ENCODE data around the gene NUP214.

Gene NUP214

GRCh38 chr9:131116281-131117120 lies 8.9 kb upstream of the NUP214 start:
- in situ Hi-C loops (cut with MboI; ENCODE audit: low sequenced_read_pairs), result no loop called here

GRCh38 chr9:131117121-131117761 lies 8.1 kb upstream of the NUP214 start:
- in situ Hi-C loops (cut with MboI; ENCODE audit: low sequenced_read_pairs), result no loop called here

GRCh38 chr9:131117762-131118145 lies 7.6 kb upstream of the NUP214 start:
- in situ Hi-C loops (cut with MboI; ENCODE audit: low sequenced_read_pairs), result no loop called here

DNA sequence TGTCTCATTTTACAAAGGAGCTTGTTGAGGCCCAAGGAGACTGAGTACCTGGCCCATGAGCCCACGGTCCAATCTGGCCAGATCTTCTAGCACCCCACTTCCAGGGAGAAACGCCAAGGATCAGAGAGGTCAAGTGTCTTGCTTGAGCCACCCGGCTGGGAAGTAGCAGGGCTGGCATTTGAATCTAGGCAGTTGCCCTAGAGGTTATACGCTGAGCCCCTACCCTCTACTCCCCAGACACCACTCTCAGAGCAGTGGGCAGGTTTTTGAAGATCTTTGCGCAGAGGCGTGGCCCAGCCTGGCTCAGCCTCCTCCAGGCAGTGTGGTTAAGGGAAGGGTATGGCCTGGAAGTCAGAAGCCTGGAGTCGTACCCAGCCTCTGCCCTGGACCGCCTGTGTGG lies 5.8 kb upstream of the NUP214 start:
- in situ Hi-C loops (cut with MboI; ENCODE audit: low sequenced_read_pairs), result no loop called here

- in situ Hi-C loops (cut with MboI; ENCODE audit: low sequenced_read_pairs), result no loop called here
These were observed 4.7 kb upstream of the NUP214 start for GRCh38 chr9:131120620-131121228.

GRCh38 chr9:131121346-131121745 lies 4.0 kb upstream of the NUP214 start:
- in situ Hi-C loops (cut with MboI; ENCODE audit: low sequenced_read_pairs), result no loop called here

DNA sequence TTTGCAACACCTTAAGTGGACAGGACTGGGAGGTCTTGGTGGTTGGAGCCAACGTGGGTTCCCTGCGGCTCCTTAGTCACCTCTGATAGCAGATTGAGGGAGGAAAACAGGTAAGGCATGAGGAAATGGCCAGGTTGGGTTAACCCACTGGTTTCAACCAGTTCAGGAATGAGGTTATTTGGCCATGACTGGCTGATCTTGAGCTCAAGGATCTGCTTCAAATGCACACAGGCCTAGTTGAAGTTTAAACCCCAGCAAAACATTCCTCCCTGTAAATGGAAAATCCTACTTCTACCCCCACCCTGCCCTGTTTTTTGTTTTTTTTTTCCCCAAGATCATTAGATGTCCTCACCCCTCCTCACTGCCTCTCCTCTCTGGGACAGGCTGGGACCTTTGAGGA lies 3.2 kb upstream of the NUP214 start:
- in situ Hi-C loops (cut with MboI; ENCODE audit: low sequenced_read_pairs), result no loop called here

GRCh38 chr9:131125038-131125287 lies 423 bp upstream of the NUP214 start:
- in situ Hi-C loops (cut with MboI; ENCODE audit: low sequenced_read_pairs), result loop anchor here (25.0 kb wide), 1 partner anchor 1212 kb away; no protein-coding TSS in a partner anchor

DNA sequence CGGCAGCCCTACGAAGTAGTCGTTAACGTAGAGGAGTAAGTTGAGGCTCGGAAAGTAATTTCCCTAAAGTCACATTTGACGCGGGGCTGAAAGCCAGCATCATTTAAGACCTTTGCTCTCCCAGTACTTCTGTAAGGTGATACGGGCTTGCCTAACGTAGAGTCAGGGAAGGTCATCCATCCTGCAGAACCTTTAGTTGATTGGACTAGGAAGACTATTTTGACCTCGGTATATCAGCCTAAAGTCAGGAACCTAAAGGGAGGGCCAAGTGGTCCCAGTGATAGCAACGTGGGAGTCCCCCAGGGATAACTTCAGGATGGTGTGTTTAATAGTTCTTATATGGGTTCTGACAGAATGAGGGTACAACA lies 657 bp downstream of the NUP214 start:
- in situ Hi-C loops (cut with MboI; ENCODE audit: low sequenced_read_pairs), result loop anchor here (25.0 kb wide), 1 partner anchor 1211 kb away; no protein-coding TSS in a partner anchor

- in situ Hi-C loops (cut with MboI; ENCODE audit: low sequenced_read_pairs), result loop anchor here (25.0 kb wide), 1 partner anchor 1208 kb away; no protein-coding TSS in a partner anchor
These were observed 3.8 kb downstream of the NUP214 start for GRCh38 chr9:131129183-131129582.

DNA sequence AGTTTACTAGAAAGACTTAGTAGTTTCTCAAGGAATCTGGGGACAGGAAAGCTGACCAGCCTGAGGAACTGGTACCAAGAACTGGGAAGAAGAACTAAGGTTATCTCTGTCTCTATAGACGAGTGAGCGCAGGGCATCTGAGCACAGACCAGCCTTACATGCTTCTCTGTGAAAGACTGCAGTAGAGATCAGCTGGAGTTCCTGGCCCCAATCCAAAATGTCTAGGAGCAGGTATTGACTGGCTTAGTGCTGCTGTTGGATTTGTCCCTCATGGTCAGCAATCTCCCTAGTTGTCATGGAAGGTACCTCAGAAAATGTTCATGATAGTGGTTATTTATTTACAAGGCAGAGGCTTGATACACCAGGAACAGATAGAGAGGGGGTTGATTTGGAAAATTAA lies 13.3 kb downstream of the NUP214 start:
- in situ Hi-C loops (cut with MboI; ENCODE audit: low sequenced_read_pairs), result loop anchor here (25.0 kb wide), 1 partner anchor 1199 kb away; no protein-coding TSS in a partner anchor

- in situ Hi-C loops (cut with MboI; ENCODE audit: low sequenced_read_pairs), result loop anchor here (25.0 kb wide), 1 partner anchor 1197 kb away; no protein-coding TSS in a partner anchor
These were observed 14.7 kb downstream of the NUP214 start for GRCh38 chr9:131140112-131140511.

GRCh38 chr9:131140550-131140949 lies 15.2 kb downstream of the NUP214 start:
- in situ Hi-C loops (cut with MboI; ENCODE audit: low sequenced_read_pairs), result loop anchor here (25.0 kb wide), 1 partner anchor 1197 kb away; no protein-coding TSS in a partner anchor

- in situ Hi-C loops (cut with MboI; ENCODE audit: low sequenced_read_pairs), result loop anchor here (25.0 kb wide), 1 partner anchor 1195 kb away; no protein-coding TSS in a partner anchor
These were observed 16.8 kb downstream of the NUP214 start for GRCh38 chr9:131142160-131142559.

DNA sequence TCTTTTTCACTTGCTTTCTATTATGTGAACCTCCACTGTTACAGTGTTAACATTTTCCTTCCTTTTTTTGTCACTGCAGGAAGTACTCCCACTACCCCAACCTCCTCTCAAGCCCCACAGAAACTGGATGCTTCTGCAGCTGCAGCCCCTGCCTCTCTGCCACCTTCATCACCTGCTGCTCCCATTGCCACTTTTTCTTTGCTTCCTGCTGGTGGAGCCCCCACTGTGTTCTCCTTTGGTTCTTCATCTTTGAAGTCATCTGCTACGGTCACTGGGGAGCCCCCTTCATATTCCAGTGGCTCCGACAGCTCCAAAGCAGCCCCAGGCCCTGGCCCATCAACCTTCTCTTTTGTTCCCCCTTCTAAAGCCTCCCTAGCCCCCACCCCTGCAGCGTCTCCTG lies 18.8 kb downstream of the NUP214 start:
- in situ Hi-C loops (cut with MboI; ENCODE audit: low sequenced_read_pairs), result loop anchor here (25.0 kb wide), 1 partner anchor 1193 kb away; no protein-coding TSS in a partner anchor

DNA sequence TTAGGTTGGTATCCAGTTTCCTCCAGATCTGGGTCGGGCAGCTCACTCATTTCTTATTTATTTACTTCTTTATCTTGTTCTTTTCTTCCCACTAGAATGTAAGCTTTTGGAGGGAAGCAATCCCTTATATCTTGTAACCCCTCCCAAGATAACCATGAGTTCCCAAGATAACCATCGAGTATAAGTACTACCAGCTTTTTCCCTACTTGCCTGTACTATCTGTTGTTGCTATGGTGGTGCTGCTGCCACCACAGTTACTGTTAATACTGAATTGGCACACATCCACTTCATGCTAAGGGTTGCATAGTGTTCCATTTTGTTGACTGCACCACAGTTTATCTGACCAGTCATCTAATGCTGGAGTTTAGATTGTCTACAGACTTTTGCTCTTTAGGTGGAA lies 19.9 kb downstream of the NUP214 start:
- in situ Hi-C loops (cut with MboI; ENCODE audit: low sequenced_read_pairs), result loop anchor here (25.0 kb wide), 1 partner anchor 1192 kb away; no protein-coding TSS in a partner anchor

GRCh38 chr9:131146186-131146585 lies 20.8 kb downstream of the NUP214 start:
- in situ Hi-C loops (cut with MboI; ENCODE audit: low sequenced_read_pairs), result loop anchor here (25.0 kb wide), 1 partner anchor 1191 kb away; no protein-coding TSS in a partner anchor

DNA sequence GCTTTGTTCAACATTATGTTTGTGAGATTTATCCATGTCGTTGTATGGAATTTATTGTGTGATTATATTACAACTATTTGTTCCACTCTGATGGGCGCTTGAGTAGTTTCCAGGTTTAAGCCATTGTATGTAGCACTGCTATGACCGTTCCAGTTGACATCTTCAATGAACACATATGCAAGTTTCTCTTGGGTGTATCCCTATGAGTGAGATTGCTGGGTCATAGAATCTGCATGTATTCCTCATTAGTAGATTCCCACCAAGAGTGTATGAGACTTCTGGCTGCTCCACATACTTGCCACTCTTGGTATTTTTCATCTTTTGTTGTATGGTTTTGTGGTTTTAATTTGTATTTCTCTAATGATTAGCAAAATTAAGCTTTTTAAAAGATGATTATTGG lies 22.9 kb downstream of the NUP214 start:
- in situ Hi-C loops (cut with MboI; ENCODE audit: low sequenced_read_pairs), result loop anchor here (25.0 kb wide), 1 partner anchor 1189 kb away; no protein-coding TSS in a partner anchor

DNA sequence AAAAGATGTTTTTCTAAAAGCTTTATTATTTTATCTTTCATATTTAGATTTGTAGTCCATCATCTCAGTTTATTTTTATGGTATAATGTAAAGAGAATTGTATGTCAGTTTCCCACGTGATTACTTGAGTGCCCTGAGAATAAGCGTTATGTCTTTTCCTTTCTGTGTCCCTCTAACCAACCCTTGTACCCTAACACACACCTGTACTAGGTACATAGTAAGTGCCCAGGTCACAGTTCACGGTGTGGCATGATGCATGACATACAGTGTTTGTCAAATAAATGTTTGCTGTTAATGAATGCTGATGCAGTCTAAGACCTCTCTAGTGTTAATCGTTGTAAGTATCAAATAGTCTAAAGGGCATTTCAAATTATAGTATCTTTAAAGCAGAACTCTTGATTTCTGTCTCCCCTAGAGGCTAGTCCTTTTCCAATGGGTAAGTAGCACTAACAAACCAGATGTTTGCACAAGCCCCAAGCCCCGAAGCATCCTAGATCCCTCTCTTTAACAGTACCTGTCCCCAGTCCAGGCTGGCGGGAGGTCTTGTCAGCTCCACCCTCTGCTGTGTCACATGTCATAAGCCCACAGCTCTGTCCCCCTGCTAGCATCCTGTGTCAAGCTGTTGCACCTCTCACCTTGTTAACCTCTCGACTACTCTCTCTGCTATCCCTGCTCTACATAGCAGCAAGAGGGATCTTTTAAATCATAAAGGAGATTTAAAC lies 23.7 kb downstream of the NUP214 start:
- in situ Hi-C loops (cut with MboI; ENCODE audit: low sequenced_read_pairs), result loop anchor here (25.0 kb wide), 1 partner anchor 1188 kb away; no protein-coding TSS in a partner anchor

DNA sequence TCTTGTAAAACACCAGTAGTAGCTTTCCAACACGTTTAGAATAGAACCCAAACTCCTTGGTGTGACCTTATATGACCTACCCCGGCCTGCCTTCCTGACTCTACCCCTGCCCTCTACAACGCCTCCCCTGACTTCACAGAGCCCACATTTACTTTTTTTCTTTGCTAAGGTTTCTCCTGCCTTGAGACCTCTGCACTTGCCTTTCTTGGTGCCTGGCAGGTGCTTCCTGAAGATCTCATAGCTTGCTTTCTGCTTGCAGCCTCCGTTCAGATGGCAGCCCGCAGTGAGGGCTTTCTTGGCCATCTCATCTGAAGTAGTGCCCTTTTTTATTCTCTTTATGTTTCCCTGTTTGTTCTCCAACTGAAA lies 24.3 kb downstream of the NUP214 start:
- in situ Hi-C loops (cut with MboI; ENCODE audit: low sequenced_read_pairs), result loop anchor here (25.0 kb wide), 1 partner anchor 1188 kb away; no protein-coding TSS in a partner anchor

DNA sequence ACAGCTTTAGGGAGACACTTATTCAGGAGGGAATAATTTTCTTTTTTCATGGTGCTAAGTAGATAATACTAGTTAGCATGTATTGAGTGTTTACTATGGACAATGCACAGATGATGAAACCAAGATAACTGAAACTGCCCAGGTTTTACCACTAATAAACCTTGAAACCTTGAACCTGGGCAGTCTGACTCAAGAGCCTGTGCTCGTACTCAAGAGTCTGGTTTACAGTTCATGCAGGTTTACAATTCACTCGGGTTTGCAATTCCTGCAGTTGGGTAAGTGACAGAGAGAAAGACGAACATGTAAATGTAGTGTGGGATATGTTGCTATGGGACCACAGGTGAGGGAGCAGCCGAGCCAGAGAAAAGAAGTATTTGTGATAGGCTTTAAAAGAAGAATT lies 28.2 kb downstream of the NUP214 start:
- in situ Hi-C loops (cut with MboI; ENCODE audit: low sequenced_read_pairs), result no loop called here

Data from HL-60/S4 treated with phorbol 12-myristate 13-acetate at 8.2 ng/mL for 4 days and 3 days (cell line).